ENCODE measurements around the gene MRGPRE. TPM values are rescaled to one million over a fixed set of nuclear protein-coding genes. Genes with fewer than 3 reads are reported as not detected.

MRGPRE gene
- polyA plus RNA-seq, 3 donors from 2014 or later = not detected

- peaks cover 0 to 3% (median 0%) of the 10 kb centered on the region in 3 donors for H3K36me3 Mint-ChIP-seq
- no peak overlapping the region for H3K4me3 Mint-ChIP-seq
- H3K4me1 Mint-ChIP-seq = peaks cover 7 to 9% of the 10 kb centered on the region in 2 donors
- no peak overlapping the region for H3K27ac Mint-ChIP-seq
- no peak for DNase-seq
- peaks cover 0 to 9% (median 4%) of the 10 kb centered on the region in 3 donors for H3K27me3 Mint-ChIP-seq (ENCODE audit: low read depth in 3 of 3)
- H3K9me3 Mint-ChIP-seq = no peaks in the 10 kb centered on the region
Observed at GRCh38 chr11:3222941-3223915, 9.0 kb downstream of the MRGPRE start.

DNA sequence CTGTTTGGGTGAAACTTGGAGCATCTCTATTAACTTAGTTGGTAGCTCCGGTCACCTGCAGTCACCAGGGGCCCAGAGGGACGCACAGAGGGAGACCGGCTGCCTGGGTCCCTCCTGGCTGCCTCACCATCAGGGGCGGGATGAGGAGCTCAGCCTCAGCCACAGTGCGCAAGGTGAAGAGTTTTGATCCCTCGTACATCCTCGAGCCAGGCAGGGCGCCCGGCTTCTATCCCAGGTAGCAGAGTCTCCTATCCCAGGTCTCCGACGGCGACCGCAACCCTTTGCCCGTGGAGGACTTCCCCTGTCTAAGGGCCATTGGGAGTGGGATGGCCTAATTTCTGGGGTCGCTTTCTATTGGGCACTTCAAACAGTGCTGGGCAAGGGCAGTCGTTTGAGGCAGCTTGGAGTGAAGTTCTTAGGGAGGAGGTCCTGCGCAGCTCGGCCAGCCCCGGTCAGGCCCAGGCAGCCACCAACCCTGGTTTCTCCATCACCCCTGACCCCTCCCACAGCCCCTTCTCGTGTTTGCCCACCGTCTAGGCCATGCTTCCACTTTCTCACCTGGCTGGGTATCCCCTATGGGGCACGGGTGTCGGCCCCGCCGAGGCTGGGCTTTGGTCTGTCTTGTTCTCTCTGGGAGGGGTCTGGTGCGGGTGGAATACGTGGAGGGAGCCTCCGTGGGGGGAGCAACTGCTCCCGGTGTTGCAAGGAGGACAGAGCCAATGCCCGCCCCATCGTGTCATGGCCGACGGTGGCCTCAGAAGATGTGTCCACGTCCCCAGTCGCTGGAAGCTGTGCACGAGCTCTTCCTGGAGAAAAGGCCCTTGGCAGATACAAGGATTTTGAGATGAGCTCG lies 10.0 kb downstream of the MRGPRE start:
- no peak for DNase-seq
- no peak overlapping the region for H3K4me3 Mint-ChIP-seq
- peaks cover 0 to 3% (median 0%) of the 10 kb centered on the region in 3 donors for H3K36me3 Mint-ChIP-seq
- no peaks in the 10 kb centered on the region for H3K9me3 Mint-ChIP-seq
- H3K27me3 Mint-ChIP-seq (ENCODE audit: low read depth in 3 of 3) = peaks cover 2 to 9% (median 3%) of the 10 kb centered on the region in 3 donors
- no peak overlapping the region for H3K27ac Mint-ChIP-seq
- peaks cover 7 to 9% of the 10 kb centered on the region in 2 donors for H3K4me1 Mint-ChIP-seq

DNA sequence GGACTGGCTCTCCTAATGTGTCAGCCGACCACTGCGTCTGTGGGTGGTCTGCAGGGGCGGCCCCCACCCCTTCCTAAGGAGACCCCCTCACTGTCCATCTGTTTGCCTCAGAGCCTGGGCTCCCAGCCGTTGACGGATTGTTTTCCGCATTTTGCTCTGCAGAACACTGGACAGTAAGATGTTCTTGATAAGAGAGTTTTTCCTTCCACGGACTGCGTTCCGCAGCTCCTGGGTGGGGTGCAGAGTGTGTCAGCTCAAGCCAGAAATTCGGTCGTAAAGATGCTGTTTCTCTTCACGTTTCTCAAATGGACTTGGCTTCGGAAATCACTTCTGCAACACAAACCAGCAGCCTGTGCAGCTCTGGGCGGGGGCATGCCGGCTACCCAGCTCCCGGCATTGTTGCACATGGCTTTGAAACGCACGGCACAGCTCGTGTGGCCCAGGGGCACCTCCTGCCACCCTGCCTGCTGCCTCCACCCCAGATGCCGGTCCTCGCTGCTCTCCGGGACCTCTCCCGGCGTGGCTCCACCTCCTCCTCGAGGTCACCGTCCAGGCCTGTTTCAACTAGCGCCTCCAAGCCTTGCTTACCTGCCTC lies 10.7 kb downstream of the MRGPRE start:
- no peaks in the 10 kb centered on the region for H3K9me3 Mint-ChIP-seq
- no peak overlapping the region for H3K4me3 Mint-ChIP-seq
- H3K36me3 Mint-ChIP-seq = peaks cover 0 to 3% (median 0%) of the 10 kb centered on the region in 3 donors
- no peak overlapping the region for H3K27ac Mint-ChIP-seq
- DNase-seq = no peak
- peaks cover 7 to 9% (median 8%) of the 10 kb centered on the region in 3 donors for H3K27me3 Mint-ChIP-seq (ENCODE audit: low read depth in 3 of 3)
- peaks cover 14 to 15% of the 10 kb centered on the region in 2 donors for H3K4me1 Mint-ChIP-seq

DNA sequence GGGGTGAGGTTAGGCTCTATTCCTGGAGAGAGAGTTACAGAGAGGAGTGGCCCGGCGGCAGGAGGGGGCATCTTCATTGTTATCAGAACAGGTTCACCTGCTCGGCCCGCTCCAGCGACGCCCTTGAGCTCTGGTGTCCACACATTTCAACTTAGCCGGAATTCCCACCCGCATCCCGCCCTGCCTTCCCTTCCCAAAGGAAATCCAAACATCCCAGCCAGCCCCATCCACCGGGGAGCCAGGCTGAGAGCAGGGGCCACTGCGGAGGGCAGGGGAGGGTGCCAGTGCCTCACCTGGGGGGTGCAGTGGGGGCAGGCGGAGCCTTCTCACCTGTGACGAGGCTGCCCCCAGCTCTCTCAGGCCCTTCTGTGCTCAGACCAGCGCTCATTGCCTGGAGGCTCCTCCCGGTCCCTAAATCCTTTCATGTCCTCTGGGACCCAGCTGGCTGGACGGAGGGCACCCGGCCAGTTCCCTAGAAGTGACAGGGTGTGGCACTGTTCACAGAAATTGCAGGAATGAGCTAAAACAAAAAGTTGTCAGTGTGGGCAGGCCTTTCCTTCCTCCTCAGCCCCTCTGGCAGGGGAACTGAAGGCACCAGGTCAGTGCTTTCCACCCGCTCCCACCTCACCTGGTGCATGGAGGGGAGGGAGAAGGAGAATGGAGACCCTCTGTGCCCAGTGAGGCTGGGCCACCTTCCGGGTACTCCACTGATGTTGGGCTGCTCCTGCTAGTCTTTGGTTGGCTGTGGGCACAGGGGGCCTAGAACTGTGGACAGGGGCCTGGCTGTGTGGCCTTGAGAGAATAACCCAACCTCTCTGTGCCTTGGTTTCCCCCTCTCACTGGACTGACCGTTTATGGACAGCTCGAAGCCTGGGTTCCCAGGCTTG lies 11.5 kb downstream of the MRGPRE start:
- H3K9me3 Mint-ChIP-seq = no peaks in the 10 kb centered on the region
- peaks cover 0 to 3% (median 0%) of the 10 kb centered on the region in 3 donors for H3K36me3 Mint-ChIP-seq
- no peak overlapping the region for H3K4me3 Mint-ChIP-seq
- peaks cover 14 to 15% of the 10 kb centered on the region in 2 donors for H3K4me1 Mint-ChIP-seq
- H3K27ac Mint-ChIP-seq = no peak overlapping the region
- no peak for DNase-seq
- peaks cover 7 to 9% (median 8%) of the 10 kb centered on the region in 3 donors for H3K27me3 Mint-ChIP-seq (ENCODE audit: low read depth in 3 of 3)

- Mint-ChIP-seq H3K27me3 (ENCODE audit: low read depth in 3 of 3) (peaks cover 7 to 11% (median 11%) of the 10 kb centered on the region in 3 donors), H3K4me3 (no peak overlapping the region)
- DNase-seq = no peak
Observed at GRCh38 chr11:3220101-3220500, 12.1 kb downstream of the MRGPRE start.

DNA sequence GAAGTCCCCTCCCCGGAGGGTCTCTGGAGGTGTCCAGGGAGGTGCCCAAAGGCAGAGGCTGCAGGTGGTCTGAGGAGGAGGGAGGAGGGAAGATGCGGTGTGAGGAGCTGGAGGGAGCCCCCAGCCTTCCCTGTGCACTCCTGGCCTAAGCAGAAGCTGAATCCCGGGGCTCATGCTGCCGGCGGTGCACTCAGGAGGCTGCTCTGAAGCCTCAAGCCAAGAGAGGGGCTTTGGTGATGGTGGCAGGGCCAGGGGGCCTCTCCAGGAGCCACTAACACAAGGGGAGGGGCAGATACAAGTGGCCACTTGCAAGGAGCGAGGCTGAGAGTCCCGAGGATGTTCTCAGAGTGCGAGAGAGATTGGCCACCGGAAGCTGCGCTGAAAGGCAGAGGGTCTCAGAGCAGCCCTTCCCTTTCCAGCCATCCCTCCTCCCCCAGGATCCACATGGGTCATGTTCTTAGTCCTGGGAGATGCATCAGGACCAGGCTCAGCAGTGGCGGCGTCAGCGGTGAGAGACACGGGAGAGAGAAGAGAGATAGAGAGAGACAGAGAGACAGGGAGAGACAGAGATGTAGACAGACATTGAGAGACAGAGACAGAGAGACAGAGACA lies 12.8 kb downstream of the MRGPRE start:
- no peak for DNase-seq
- H3K4me1 Mint-ChIP-seq = peaks cover 14 to 15% of the 10 kb centered on the region in 2 donors
- peaks cover 9 to 15% (median 11%) of the 10 kb centered on the region in 3 donors for H3K27me3 Mint-ChIP-seq (ENCODE audit: low read depth in 3 of 3)
- H3K27ac Mint-ChIP-seq = no peak overlapping the region
- peaks cover 0 to 3% (median 0%) of the 10 kb centered on the region in 3 donors for H3K36me3 Mint-ChIP-seq
- H3K9me3 Mint-ChIP-seq = no peaks in the 10 kb centered on the region
- peak overlapping the region in 1 of 5 donors; percentile 2 for H3K4me3 Mint-ChIP-seq

More at GRCh38 chr11:3220101-3220500, 12.1 kb downstream of the MRGPRE start:
- Mint-ChIP-seq H3K4me1 (peaks cover 14 to 15% of the 10 kb centered on the region in 2 donors), H3K9me3 (no peaks in the 10 kb centered on the region), H3K27ac (no peak overlapping the region), H3K36me3 (peaks cover 0 to 3% (median 0%) of the 10 kb centered on the region in 3 donors)

- peak within 1 kb of the TSS in 1 of 5 donors; percentile 2 for H3K4me3 Mint-ChIP-seq
- H3K4me1 Mint-ChIP-seq = peaks cover 14 to 15% of the 10 kb centered on the region in 2 donors
- peaks cover 0 to 3% (median 0%) of the 10 kb centered on the region in 3 donors for H3K36me3 Mint-ChIP-seq
- H3K9me3 Mint-ChIP-seq = no peaks in the 10 kb centered on the region
- peaks cover 11 to 16% (median 13%) of the 10 kb centered on the region in 3 donors for H3K27me3 Mint-ChIP-seq (ENCODE audit: low read depth in 3 of 3)
- H3K27ac Mint-ChIP-seq = no peak within 1 kb of the TSS
- no peak for DNase-seq
Observed at GRCh38 chr11:3218483-3219280, 13.5 kb downstream of the MRGPRE start, which contains the start of gene MRGPRG. TSS of gene MRGPRG (minus strand) at chr11:3218813. CDS start at chr11:3218813, 0 bp downstream.

DNA sequence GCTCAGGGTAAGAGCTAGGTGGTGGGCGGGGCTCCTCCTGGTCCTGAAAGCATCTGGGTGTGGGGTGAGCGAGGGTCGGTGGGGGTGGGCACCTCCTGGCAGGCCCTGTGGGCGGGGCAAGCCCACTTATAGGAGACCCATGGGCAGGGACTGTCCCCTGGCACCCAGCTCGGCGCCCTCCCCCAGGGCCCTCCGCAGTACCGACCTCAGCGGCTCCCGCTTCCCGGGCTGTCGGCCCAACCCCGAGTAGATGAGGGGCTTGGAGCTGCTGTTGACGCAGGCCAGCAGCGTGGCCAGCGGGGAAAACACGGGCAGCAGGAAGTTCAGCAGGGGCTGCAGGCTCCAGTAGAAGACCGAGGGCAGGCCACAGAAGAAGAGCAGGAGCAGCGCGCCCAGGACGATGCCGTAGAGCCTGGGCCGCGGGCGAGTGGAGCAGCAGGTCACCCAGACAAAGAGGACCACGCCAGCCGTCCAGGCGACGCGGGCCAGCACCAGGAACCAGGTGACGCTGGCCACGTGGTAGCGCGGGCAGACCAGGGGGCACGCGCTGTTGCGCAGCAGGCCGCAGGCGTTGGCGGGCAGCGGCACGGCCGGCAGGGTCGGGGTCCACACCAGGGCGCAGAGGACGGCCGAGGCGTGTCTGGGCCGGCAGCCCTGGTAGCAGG lies 14.3 kb downstream of the MRGPRE start:
- H3K27ac Mint-ChIP-seq = no peak overlapping the region
- no peak for DNase-seq
- H3K4me3 Mint-ChIP-seq = no peak overlapping the region
- peaks cover 11 to 18% (median 16%) of the 10 kb centered on the region in 3 donors for H3K27me3 Mint-ChIP-seq (ENCODE audit: low read depth in 3 of 3)
- peaks cover 9 to 11% of the 10 kb centered on the region in 2 donors for H3K4me1 Mint-ChIP-seq
- H3K9me3 Mint-ChIP-seq = no peaks in the 10 kb centered on the region
- peaks cover 0 to 3% (median 0%) of the 10 kb centered on the region in 3 donors for H3K36me3 Mint-ChIP-seq

- Mint-ChIP-seq H3K4me3 (no peak overlapping the region), H3K27ac (no peak overlapping the region), H3K27me3 (ENCODE audit: low read depth in 3 of 3) (peaks cover 8 to 18% (median 16%) of the 10 kb centered on the region in 3 donors), H3K36me3 (peaks cover 0 to 5% (median 3%) of the 10 kb centered on the region in 3 donors), H3K9me3 (peaks cover 0 to 6% (median 5%) of the 10 kb centered on the region in 6 donors), H3K4me1 (peaks cover 5 to 6% of the 10 kb centered on the region in 2 donors)
- no peak for DNase-seq
Observed at GRCh38 chr11:3216027-3216525, 16.1 kb downstream of the MRGPRE start.

GRCh38 chr11:3215346-3216026 lies 16.7 kb downstream of the MRGPRE start:
- Mint-ChIP-seq H3K27ac (peak overlapping the region in 1 of 6 donors; percentile 72), H3K36me3 (peaks cover 0 to 5% (median 3%) of the 10 kb centered on the region in 3 donors), H3K9me3 (peaks cover 0 to 10% (median 6%) of the 10 kb centered on the region in 6 donors), H3K4me3 (no peak overlapping the region), H3K27me3 (ENCODE audit: low read depth in 3 of 3) (peaks cover 8 to 18% (median 16%) of the 10 kb centered on the region in 3 donors), H3K4me1 (peaks cover 5 to 6% of the 10 kb centered on the region in 2 donors)
- no peak for DNase-seq
